Measurements from ENCODE around the gene ENTPD8.

- TF ChIP-seq CTCF (IDR thresholded peaks at IDR 0.05) (no peak), EP300 (IDR thresholded peaks at IDR 0.05) (no peak), POLR2A (IDR thresholded peaks at IDR 0.05) (no peak), POLR2AphosphoS5 (IDR thresholded peaks at IDR 0.05) (no peak)
Observed at GRCh38 chr9:137430723-137431415, 10.3 kb downstream of the ENTPD8 start.

Measured in gastroesophageal sphincter (tissue), 3 donors.